Transverse colon (tissue), 4 donors: ENCODE results near the gene RHBDL1.

Experiments used
- POLR2A ChIP-seq: fragments of 450-650 bp; IDR thresholded peaks from one replicate; pipeline ENCODE4 v1.6.1; 2016; ENCODE audit warnings: antibody characterized with exemption, mild to moderate bottlenecking, moderate library complexity
- POLR2AphosphoS5 ChIP-seq, 3 donors: sonication (generic); formaldehyde crosslinking; IDR thresholded peaks; one replicate each; pipeline ENCODE4 v1.6.1; 2016; ENCODE audit warnings: antibody characterized with exemption in 3 of 3
- TF ChIP-seq, protein P1 (sequence below), 5 experiments: fragments of 200-600 bp in 3 of 5; fragments of 450-650 bp in 2 of 5; sonication (generic) in 3 of 5; IDR thresholded peaks; 1 replicate in 2 of 5; 2 replicates in 3 of 5; pipeline ENCODE4 v1.5.1; 2016 to 2017; ENCODE audit warnings: antibody characterized with exemption in 5 of 5, inconsistent platforms in 3 of 5, mild to moderate bottlenecking in 2 of 5, moderate library complexity in 1 of 5

DNA sequence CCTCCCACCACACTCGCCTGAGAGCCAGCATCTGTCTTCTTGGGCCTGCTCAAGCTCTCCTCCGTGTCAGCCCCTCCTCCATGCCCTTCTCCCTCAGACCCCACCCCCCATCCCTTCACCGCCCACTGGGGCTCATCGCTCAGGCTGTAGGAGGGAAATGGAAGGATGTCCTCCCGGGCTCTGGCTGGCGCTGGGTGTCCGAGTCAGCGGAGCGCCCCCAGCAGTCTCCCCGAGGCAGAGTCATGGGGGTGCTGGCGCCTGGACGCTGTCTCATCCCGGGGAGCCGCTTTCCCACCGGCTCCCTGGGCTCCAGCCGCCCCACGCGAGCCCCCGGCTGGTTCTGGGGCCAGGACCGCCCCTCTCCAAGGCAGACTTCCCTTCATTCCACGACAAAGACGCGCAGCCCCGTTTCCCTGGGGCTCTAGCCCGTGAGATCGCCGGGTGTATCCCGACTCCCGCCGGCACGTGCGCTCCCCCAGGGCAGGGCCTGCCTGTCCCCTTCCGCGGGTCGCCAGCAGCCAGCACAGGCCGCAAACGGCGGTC is 45.0 kb downstream of the RHBDL1 start:
- no peak for TF ChIP-seq POLR2A
- TF ChIP-seq POLR2AphosphoS5 (IDR thresholded peaks at IDR 0.05), result no peak
- TF ChIP-seq, protein P1, sequence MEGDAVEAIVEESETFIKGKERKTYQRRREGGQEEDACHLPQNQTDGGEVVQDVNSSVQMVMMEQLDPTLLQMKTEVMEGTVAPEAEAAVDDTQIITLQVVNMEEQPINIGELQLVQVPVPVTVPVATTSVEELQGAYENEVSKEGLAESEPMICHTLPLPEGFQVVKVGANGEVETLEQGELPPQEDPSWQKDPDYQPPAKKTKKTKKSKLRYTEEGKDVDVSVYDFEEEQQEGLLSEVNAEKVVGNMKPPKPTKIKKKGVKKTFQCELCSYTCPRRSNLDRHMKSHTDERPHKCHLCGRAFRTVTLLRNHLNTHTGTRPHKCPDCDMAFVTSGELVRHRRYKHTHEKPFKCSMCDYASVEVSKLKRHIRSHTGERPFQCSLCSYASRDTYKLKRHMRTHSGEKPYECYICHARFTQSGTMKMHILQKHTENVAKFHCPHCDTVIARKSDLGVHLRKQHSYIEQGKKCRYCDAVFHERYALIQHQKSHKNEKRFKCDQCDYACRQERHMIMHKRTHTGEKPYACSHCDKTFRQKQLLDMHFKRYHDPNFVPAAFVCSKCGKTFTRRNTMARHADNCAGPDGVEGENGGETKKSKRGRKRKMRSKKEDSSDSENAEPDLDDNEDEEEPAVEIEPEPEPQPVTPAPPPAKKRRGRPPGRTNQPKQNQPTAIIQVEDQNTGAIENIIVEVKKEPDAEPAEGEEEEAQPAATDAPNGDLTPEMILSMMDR (IDR thresholded peaks at IDR 0.05), result no peak
